ENCODE results near the gene EZH1.
A peak's percentile ranks its signal among the peaks of the same experiment; 100 is the strongest.
"Not testable (repeated sequence)": the region's sequence is repeated elsewhere in the genome, so short reads cannot be mapped to it uniquely, and the experiment has no call there.

Gene EZH1

GRCh38 chr17:42769964-42770363 lies 25.1 kb upstream of the EZH1 start:
- not testable (repeated sequence) for DNase-seq

DNA sequence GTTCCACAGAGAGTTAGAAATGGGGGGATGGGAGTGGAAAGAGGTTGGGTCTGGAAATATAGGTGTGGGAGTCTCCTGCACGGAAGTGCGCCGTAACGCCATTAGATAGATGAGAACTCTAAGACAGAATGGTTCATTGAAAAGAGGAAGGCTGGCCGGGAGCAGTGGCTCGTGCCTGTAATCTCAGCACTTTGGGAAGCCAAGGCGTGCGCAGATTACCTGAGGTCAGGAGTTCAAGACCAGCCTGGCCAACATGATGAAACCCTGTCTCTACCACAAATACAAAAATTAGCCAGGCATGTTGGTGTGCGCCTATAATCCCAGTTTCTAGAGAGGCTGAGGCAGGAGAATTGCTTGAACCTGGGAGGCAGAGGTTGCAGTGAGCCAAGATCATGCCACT lies 23.2 kb upstream of the EZH1 start:
- DNase-seq = not testable (repeated sequence)

GRCh38 chr17:42767512-42767911 lies 22.7 kb upstream of the EZH1 start:
- no peak for DNase-seq

GRCh38 chr17:42766124-42766523 lies 21.3 kb upstream of the EZH1 start:
- no peak for DNase-seq

GRCh38 chr17:42761638-42762037 lies 16.8 kb upstream of the EZH1 start:
- no peak for DNase-seq

- no peak for DNase-seq
Measured at GRCh38 chr17:42760652-42761581, 16.1 kb upstream of the EZH1 start, which contains the start of gene RAMP2. Gene RAMP2 (plus strand): TSS chr17:42761227. CDS start chr17:42761262, 35 bp downstream.

DNA sequence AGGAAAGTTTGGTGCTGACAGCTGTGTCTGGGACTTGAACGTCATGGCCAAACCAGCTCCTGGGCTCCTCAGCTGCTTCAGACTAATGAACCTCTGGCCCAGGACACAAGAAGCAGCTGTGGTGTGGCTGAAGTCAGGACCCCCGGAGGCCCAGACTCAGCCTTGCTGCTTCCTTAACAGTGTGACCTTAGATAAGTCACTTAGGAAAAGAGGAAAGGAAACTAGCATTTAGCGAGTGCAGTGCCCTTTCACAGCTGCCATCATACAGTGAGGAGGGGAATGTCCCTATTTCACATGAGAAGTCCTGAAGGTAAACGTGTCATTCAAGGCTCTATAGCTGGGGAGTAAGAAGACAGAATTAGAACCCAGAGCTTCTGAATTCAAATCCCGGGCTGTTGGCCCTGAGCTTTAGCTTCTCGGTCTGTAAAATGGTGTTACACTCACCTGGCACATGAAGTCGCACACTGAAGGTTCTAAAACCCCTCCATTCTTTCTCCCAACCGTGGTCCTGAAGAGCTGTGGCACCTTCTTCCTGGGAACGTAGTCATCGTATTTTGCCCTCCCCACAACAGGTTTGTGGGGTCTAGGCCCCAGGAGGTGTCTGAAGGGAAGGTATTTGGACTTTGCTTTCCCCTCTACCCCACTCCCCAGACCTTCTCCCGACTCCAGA lies 15.3 kb upstream of the EZH1 start:
- DNase-seq = peak in 1 of 2 donors; percentile 44

GRCh38 chr17:42754782-42755181 lies 9.9 kb upstream of the EZH1 start:
- no peak for DNase-seq

DNA sequence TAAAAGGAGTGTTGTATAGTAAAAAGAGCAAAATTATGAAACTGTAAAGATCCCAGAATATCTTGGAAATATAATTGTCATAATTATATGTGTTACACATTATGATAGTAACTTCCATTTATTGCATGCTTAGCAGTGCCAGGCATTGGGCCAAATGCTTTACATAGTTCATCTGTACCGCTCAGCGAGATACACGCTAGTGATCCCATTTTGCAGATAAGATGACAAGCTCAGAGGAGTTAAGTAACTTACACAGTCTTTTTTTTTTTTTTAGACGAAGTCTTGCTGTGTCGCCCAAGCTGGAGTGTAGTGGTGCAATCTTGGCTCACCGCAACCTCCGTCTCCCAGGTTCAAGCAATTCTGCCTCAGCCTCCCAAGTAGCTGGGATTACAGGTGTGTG lies 6.8 kb upstream of the EZH1 start:
- no peak for DNase-seq

DNA sequence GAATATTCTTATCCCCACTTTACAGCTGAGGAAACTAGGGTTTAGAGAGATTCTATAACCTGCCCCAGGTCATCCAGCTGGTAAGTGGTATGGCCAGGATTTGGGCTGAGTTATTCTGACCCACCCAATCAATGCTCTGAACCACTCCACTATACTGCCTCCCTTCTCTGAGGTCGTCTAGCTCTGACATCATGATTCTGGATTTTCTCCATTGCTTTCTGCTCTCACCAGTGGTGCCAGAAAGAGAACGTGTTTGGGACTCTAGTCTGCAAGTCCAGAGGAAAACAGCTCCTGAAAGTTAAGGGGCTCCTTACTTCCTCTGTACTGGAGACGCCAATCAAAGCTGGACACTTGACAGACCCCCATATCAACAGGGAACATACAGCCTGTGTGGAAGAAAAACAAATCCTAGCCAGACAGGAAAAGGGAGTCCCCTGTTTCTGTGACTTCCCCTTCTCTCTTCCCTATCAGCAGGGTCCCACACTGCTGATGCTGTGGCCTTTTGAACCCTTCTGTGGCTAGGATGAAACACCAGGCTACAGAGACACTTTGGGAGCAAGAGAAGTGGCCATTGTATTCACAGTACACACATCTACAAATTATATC lies 6.0 kb upstream of the EZH1 start:
- DNase-seq = peak in 1 of 2 donors; percentile 5

DNA sequence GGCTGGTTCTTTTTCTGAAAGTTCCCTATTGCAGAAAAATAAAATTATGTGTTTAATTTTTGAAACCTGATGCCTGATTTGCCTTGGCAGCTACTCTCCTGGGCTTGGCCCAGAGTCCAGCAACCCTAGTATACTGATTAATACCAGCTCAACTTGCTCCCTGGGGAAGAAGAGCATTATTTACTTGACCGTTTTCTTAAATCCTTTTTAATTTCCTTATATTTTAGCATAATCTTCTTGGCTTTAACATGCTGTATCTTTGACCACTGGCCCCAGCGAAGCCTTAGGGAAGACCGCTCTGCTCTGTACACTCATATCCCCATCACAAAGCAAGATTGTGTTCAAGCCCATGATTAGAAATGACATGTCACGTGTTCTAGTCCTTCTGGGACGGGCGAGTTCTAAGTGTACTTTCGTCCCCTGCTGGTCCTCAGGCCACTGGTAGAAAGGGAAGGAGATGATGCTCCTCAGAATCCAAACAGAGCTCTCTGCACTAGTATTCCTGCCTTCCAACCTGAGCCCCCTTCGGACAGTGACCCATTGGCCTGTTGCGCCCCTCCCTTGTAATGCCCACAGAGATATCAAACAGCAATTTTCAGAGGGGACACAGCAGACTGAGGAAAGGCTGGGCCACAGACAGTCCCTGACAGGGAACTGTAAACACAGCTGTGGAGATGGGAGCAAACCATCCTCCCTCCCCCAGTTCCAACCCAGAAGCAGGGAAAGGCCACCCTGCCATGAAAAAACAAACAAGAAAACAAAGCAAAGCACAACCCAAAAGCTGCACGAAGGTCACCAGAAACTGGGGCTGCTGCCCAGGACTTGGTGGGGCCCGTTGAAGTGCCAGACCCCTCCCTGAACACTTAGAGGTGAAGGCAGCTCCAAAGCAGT lies 4.3 kb upstream of the EZH1 start:
- no peak for DNase-seq

DNA sequence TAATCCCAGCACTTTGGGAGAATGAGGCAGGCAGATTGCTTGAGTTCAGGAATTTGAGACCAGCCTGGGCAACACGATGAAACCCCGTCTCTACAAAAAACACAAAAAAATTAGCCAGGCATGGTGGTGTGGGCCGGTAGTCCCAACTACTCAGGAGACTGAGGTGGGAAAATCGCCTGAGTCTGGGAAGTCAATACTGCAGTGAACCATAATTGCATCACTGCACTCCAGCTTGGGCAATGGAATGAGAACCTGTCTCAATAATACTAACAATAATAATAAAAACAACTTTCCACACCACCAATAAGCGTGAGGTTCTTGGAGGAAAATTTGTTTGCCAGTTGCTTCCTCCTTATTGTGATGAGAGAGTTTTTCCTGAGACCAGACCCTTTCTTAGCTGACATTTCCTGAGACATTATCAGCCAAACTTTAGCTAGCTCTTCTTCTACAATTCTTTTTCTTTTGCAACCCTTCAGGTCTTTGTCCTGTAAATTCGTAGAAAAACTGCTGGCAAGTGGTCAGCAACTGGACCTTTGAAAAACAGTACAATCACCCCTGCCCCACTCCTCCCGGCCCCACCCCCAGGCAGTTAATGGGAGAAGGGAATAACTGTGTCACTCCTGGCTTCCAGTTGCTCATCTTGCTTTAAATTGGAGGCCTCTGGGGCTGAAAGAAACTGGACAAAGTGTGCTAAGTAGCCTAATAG lies 3.5 kb upstream of the EZH1 start:
- DNase-seq = no peak

DNA sequence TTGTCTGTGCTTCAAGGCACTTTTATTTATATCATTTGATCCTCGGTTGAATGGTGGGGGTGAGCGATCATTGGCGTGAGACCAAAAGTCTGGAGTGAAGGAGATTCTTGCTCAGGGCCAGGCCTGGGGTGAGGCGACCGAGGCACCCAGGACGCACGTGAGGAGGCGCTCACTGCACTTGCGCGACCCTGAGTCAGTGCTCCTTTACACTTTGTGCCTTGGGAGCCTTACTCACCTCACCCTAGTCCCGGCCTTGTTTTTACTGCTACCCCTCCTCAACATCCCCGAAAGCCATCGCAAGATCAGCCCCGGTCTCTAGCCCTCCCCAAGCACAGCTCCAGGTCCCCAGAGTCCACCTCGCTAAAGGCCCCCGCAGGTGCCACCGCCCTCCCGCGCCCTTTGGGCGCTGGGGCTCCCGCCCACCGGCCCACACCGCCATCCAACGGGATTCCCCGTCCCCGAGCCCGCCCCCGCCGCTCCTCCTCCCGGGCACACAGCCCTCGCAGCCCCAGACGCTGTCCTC lies 496 bp downstream of the EZH1 start:
- DNase-seq = peak in 1 of 2 donors; percentile 68

GRCh38 chr17:42743595-42744282 lies 1.1 kb downstream of the EZH1 start:
- no peak for DNase-seq

DNA sequence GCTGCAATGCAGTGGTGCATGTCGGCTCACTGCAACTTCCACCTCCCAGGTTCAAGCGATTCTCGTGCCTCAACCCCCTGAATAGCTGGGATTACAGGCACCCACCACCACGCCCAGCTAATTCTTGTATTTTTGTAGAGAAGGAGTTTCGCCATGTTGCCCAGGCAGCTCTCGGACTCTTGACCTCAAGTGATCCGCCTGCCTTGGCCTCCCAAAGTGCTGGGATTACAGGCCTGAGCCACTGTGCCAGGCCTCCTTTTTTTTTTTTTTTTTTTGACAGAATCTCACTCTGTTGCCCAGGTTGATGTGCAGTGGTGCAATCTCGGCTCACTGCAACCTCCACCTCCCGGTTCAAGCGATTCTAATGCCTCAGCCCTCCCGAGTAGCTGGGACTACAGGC lies 1.9 kb downstream of the EZH1 start:
- DNase-seq = not testable (repeated sequence)

- no peak for DNase-seq
Measured at GRCh38 chr17:42740699-42741098, 4.1 kb downstream of the EZH1 start.

DNA sequence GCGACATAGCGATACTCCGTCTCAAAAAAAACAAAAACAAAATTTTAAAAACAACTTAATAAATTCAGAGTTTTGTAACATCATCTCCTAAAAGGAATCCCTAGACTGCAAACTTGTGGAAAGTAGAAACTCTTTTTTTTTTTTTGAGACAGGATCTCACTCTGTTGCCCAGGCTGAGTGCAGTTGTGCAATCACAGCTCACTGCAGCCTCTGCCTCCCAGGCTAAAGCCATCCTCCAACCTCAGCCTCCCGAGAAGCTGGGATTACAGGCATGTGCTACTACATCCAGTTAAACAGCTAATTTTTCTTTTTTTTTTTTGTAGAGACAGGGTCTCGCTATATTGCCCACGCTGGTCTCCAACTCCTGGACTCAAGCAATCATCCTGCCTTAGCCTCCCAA lies 19.7 kb downstream of the EZH1 start:
- no peak for DNase-seq

GRCh38 chr17:42723636-42724035 lies 21.2 kb downstream of the EZH1 start:
- no peak for DNase-seq

GRCh38 chr17:42720996-42721583 lies 23.8 kb downstream of the EZH1 start:
- DNase-seq = peak; percentile 37 to 73

DNA sequence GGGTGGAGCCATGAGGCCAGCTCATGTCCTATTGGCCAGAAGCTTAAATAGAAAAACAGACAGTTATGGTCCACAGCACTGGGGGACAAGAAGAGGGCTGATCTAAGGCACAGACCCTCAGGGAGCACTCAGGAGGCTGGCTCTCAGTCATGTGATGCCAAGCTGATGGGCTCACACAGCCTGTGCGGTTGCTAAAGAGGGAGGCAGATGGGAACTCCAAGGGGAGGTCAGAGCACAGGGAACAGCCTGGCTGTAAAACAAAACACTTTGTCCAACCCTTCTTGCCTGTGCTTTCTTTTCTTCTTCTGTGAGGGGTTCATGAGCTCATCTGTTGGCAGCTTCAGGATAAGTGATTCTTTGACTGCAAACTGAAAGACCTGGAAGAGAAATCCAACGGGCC lies 35.3 kb downstream of the EZH1 start:
- no peak for DNase-seq

DNA sequence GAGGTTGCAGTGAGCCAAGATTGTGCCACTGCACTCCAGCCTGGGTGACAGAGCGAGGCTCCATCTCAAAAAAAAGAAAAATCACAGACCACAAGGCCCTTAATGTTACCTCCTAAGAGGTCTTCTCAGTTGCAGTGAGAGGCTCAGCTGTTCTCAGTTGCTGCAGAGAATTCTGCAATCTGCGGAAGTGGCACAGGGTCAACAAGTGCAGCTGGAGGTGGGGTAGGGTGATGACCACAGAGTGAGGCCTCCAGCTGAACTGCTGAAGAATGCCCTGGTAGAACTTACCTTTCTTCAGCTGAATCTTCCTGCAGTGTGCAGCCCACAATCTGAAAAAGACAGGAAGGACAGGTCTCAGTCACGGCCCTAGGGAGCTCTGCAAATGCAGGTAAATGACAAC lies 36.3 kb downstream of the EZH1 start:
- no peak for DNase-seq
